AG04449 (cell line): ENCODE data around the gene KCND2.
"Not testable (repeated sequence)": the region's sequence is repeated elsewhere in the genome, so short reads cannot be mapped to it uniquely, and the experiment has no call there.

Source experiments
- CTCF ChIA-PET: fragments of 350-600 bp; formaldehyde crosslinking; extraction: SDS; loops from one replicate; lab custom pipeline; 2021; ENCODE audit warnings: antibody characterized with exemption; lab: Yijun Ruan, JAX
- POLR2A ChIA-PET: fragments of 400-600, 350-600 bp; formaldehyde crosslinking; extraction: SDS; loops from one replicate; lab custom pipeline; 2020; ENCODE audit warnings: antibody characterized with exemption, inconsistent platforms; lab: Yijun Ruan, JAX
- DNase-seq: peaks from one replicate; pipeline ENCODE4 v3.0.0-alpha.2; 2010; ENCODE audit warnings: low read depth, low spot score
- H3K4me3 ChIP-seq: 2 replicates; pipeline ENCODE4 v1.5.1; 2011; ENCODE audit warnings: low read depth, mild to moderate bottlenecking, control low read depth, low read length
- TF ChIP-seq, protein P1 (sequence below): IDR thresholded peaks from one replicate; pipeline ENCODE4 v1.5.1; 2011; ENCODE audit warnings: mild to moderate bottlenecking, moderate library complexity, low read length, control low read depth, inconsistent platforms; ENCODE audit not compliant: insufficient read depth; ENCODE audit errors: missing control alignments

The KCND2 gene

DNA sequence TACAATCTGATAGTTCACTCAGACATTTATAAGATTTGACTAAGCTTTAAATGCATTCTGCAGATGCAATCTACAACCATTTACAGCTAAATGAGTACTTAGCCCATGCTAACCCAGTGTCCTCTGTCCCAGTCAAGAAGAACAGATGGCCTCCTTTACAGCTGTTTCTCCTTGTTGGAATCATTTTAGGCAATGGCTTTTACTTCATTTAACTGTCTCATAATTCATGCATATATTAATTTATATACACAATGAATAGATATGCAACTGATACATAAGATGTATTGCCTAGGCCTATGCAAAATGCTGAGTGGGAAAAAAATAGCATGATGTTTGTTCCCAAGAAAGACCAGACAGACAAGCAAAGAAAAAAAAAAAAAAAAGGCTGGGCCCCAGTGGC is 502.8 kb downstream of the KCND2 start:
- H3K4me3 ChIP-seq, result no peak overlapping the region
- CTCF ChIA-PET, result interaction anchor here (2.0 kb wide), 1 partner anchor 16 kb away, joined by 10 read pairs; no protein-coding TSS in a partner anchor
- POLR2A ChIA-PET, result no interaction called here
- no peak for DNase-seq
- TF ChIP-seq, protein P1, sequence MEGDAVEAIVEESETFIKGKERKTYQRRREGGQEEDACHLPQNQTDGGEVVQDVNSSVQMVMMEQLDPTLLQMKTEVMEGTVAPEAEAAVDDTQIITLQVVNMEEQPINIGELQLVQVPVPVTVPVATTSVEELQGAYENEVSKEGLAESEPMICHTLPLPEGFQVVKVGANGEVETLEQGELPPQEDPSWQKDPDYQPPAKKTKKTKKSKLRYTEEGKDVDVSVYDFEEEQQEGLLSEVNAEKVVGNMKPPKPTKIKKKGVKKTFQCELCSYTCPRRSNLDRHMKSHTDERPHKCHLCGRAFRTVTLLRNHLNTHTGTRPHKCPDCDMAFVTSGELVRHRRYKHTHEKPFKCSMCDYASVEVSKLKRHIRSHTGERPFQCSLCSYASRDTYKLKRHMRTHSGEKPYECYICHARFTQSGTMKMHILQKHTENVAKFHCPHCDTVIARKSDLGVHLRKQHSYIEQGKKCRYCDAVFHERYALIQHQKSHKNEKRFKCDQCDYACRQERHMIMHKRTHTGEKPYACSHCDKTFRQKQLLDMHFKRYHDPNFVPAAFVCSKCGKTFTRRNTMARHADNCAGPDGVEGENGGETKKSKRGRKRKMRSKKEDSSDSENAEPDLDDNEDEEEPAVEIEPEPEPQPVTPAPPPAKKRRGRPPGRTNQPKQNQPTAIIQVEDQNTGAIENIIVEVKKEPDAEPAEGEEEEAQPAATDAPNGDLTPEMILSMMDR, result no peak

DNA sequence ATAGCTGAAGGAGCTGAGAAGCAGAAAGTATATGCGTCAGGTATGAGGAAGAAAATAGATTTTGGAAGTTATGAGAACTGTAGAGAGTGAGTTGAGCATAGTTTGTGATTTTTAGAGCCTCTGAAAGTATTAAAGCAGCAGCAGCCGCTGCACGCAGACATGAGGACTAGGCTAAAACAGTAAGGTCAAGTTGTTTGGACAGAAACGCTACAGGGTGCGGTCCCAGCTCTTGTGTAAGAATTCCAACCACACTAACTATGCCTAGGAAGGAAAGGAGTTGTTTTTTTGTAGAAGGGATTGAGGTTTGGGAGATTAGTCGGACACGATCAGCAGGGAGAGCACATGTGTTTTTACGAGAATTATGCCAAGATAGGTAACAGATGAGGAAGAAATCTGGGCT is 506.1 kb downstream of the KCND2 start:
- DNase-seq, H3K4me3 ChIP-seq, POLR2A ChIA-PET, CTCF ChIA-PET: not testable (repeated sequence)

DNA sequence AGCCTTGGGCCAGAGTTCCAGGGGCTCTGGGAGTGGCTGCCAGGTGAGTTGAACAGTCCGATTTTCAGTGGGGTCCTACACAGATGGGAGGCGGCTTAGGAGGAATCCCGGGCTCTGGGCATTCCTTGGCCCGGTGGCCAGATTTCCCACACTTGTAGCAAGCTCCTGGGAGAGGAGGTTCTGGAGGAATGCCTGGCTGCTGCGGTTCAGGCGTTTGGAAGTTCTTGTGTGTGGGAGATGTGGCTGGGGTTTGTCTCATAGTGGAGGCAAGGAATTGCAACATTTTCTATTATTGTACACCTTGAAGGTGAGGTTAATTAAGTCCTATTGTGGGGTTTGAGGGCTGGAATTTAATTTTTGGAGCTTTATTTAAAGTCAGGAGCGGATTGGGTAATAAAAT is 507.5 kb downstream of the KCND2 start:
- H3K4me3 ChIP-seq, DNase-seq, POLR2A ChIA-PET: not testable (repeated sequence)
- CTCF ChIA-PET, result interaction anchor here (1.6 kb wide), 1 partner anchor 12 kb away, joined by 5 read pairs; no protein-coding TSS in a partner anchor

DNA sequence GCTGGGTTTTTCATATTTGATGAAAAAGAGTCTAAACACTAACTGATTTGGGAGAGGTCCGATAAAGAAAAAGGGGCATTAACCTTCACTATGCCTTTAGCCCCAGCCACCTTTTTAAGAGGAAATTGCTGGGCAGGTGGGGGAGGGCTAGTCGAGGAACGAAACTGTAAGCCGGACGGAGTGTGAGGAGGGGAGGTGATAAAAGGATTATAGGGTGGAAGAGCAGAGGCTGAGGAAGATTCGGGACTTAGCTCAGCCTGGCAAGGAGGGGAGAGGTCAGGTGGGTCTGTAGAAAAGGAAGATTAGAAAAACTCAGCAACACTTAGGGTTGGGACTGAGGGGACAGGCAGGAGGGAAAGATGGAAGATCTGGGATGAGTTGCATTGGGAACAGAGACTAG is 508.0 kb downstream of the KCND2 start:
- DNase-seq, result no peak
- ChIA-PET CTCF (interaction anchor here (1.6 kb wide), 1 partner anchor 12 kb away, joined by 5 read pairs; no protein-coding TSS in a partner anchor), POLR2A (no interaction called here)
- TF ChIP-seq, protein P1, result no peak
- H3K4me3 ChIP-seq, result no peak overlapping the region

DNA sequence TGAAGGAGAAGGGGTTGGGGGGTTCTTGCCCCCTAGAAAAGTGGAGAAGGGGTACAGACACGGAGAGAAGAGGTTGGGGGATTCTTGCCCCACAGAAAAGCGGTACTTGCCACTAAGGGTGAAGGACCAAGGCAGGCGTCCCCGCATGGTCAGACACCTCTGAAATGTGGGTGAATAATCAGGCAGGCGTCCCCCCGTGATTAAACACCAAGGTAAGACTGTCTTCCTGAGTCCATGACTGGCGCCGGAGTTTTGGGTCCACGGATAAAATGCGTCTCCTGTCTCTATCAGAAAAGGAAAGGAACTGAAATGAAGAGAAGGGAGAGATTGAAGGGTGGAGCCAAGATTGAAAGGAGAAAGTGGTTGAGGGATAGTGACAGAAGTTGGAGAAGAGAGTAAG is 508.9 kb downstream of the KCND2 start:
- H3K4me3 ChIP-seq, POLR2A ChIA-PET, DNase-seq, CTCF ChIA-PET: not testable (repeated sequence)

DNA sequence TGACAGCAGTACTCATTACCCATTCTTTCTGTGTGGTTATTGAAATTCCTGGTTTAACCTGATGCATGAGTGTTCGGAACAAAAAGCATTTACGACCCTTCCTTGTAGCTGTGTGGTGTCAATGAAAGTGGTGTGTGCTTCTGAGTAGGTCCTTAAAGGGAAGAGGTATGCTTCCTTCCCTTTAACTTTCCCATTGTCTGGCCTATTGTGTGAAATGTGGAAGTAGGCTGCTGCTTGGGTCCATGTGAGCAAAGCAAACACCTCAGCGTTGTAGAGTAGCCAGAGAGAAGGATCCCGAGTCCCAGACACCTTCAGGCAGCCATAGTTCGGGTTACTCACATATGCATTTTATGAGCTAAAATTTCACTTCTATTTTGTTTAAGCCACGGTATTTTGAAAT is 510.3 kb downstream of the KCND2 start:
- CTCF ChIA-PET, result interaction anchor here (1.8 to 2.8 kb wide), 3 partner anchors 9 to 23 kb away, joined by 9 to 12 read pairs (median 10); no protein-coding TSS in a partner anchor
- POLR2A ChIA-PET, result no interaction called here
- DNase-seq, result no peak

DNA sequence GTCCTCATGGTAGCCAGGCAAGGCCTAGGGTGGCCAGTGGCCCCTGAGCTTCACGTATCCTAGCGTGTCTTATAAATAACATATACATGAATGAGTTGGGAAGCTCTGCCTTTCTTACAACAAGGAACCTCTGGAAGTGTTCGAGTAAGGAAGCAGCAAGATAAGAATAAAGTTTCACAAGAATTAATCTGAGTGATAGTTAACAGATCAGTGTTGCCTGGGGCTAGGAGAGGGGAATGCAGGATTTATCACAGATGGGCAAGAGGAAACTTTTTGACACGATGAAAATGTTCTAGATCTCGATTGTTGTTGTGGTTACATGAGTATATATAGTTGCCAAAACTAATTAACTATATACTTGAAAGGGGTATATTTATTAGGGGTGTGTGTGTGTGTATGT is 510.7 kb downstream of the KCND2 start:
- CTCF ChIA-PET, result interaction anchor here (1.8 to 2.8 kb wide), 3 partner anchors 9 to 23 kb away, joined by 9 to 12 read pairs (median 10); no protein-coding TSS in a partner anchor
- no peak for DNase-seq
- TF ChIP-seq, protein P1, result no peak
- H3K4me3 ChIP-seq, result no peak overlapping the region
- POLR2A ChIA-PET, result no interaction called here

More for the DNA sequence above, 510.3 kb downstream of the KCND2 start:
- no peak overlapping the region for H3K4me3 ChIP-seq
- TF ChIP-seq, protein P1, result no peak

DNA sequence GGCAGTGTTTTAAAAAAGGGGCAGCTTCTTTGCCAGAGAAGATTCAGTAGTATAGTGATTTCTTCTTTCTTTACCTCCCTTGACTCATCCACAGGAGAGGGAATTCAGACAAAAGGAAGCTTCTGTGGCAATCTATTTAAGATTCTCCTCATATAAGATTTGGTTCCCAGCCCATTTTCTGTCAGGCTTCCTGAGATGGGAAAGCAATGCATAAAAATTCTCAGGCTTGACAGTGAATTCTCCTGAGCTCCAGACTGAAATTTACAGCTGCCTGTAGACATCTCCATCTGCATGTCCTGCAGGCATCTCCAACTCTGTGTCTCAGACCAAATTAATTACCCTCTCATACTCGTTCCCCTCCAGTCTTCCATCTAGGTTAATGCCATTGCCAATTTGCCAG is 512.1 kb downstream of the KCND2 start:
- no peak for DNase-seq
- CTCF ChIA-PET, result interaction anchor here (2.8 kb wide), 1 partner anchor 10 kb away, joined by 10 read pairs; no protein-coding TSS in a partner anchor
- no peak overlapping the region for H3K4me3 ChIP-seq
- POLR2A ChIA-PET, result no interaction called here
- TF ChIP-seq, protein P1, result no peak
